ENCODE measurements around the gene ATP11A.

ATP11A gene

DNA sequence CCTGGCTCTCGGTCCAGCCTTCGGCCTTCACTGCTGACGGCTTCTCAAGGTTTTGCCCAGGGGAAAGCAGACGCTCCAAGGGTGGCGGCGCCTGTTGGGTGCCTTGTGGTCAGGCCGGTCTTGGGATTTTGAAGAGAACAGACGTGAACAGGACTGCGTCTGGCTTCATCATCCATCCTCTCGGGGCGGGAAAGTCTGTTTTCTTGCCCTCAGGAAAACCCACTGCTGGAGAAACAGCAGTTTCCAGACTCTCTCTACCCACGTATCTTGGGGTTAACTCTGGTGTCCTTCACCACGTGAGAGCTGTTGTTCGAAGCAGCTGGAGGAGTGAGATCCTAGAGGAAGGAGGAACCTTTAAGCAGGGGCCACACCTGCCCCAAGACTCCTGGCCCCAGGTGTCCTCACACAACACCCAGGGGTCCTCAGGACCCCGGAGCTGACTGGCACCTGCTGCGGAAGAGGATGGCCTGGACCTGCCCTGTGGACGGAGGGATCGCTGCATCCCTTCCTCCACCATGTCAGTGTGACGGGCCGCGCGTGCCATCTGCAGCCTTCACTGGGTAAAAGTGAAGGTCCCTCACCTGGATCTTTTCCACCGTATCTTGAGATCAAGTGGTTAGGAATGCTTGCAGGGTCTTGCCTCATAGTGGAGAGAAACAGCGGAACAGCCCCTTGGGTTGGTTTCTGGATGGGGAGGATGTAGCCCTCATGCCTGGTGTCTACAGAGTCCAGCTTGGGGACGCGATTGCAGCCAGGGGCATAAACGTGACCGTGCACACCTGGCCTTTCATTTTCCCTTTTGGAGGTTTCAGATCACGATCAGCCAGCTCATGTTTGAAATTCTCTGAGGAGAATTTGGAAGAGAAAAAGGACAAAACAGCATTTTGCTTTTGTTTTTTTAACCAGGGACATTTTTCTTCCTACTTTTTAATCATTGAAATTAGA, 209.7 kb downstream of the ATP11A start:
- H3K4me1 Mint-ChIP-seq: no peaks in the 10 kb centered on the region
- H3K4me3 Mint-ChIP-seq: no peak overlapping the region
- no peaks in the 10 kb centered on the region for H3K36me3 Mint-ChIP-seq
- H3K27me3 Mint-ChIP-seq: peaks cover 1% of the 10 kb centered on the region
- H3K9me3 Mint-ChIP-seq: no peaks in the 10 kb centered on the region
- no peak overlapping the region for H3K27ac Mint-ChIP-seq

DNA sequence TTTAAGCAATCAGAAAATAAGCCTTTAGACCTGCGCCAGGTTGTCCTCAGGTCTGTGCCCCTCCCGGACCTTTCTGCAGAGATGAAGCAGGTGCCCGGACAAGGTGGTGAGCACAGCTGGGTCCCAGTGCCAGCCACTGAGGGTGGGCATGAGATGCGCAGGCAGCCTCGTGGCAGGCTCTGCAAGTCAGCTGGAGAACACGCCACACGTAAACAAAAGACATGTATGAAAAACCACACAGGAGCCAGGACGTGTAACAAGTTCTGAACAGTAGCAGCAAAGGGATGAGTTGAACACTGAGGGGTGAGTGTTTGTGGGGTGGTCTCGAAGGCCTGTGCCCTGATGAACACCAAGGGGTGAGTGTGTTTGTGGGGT, 210.4 kb downstream of the ATP11A start:
- H3K4me1 Mint-ChIP-seq: no peaks in the 10 kb centered on the region
- H3K9me3 Mint-ChIP-seq: no peaks in the 10 kb centered on the region
- no peaks in the 10 kb centered on the region for H3K36me3 Mint-ChIP-seq
- H3K27me3 Mint-ChIP-seq: peaks cover 1% of the 10 kb centered on the region
- no peak overlapping the region for H3K4me3 Mint-ChIP-seq
- no peak overlapping the region for H3K27ac Mint-ChIP-seq

DNA sequence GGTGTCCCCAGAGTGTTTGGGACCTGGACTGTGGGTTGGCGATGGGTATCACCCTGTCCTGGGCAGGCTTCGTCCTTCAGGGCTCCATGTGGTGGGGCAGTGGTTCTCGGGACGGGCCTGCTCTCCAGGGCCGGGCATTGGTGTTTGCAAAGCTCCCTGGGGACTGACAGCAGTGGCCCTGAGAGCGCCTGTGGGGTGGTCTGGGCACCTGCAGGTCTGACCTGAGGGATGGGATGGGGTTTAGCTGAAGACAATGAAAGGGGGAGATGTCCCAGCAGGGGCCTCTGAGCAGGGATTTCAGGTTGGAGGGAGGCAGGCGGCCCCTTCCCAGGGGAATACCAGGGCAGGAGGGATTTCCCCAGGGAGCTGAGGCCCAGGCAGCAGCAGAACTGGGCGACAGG, 210.9 kb downstream of the ATP11A start:
- H3K9me3 Mint-ChIP-seq: no peaks in the 10 kb centered on the region
- no peaks in the 10 kb centered on the region for H3K36me3 Mint-ChIP-seq
- peaks cover 1% of the 10 kb centered on the region for H3K27me3 Mint-ChIP-seq
- no peaks in the 10 kb centered on the region for H3K4me1 Mint-ChIP-seq
- no peak overlapping the region for H3K4me3 Mint-ChIP-seq
- H3K27ac Mint-ChIP-seq: no peak overlapping the region

DNA sequence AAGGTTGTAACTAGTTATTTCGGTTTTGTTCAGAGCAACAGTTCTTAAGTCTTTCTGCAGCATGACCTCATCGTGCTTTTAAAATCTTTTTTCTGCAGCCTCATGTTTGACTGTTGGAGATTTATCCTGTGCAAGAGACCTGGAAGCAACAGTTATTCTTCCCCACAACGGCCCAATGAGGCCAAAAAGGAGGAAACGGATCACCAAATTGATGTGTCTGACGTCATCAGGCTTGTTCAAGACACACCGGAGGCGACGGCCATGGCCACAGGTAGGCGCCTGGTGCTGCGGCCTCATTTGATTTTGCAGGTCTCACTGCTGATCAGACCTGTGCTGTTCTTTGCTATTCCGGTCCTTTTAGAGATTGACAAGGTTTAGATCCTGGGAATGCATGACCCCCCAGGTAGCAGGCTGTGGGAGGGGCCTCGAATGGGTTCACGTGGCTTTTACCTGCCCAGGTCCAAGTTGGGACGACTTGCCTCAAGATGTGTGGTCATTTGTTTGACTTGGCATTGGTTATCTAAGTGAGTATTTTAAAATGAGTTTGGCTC, 212.3 kb downstream of the ATP11A start:
- Mint-ChIP-seq H3K27me3 (peaks cover 1% of the 10 kb centered on the region), H3K4me1 (no peaks in the 10 kb centered on the region), H3K9me3 (no peaks in the 10 kb centered on the region), H3K4me3 (no peak overlapping the region), H3K36me3 (no peaks in the 10 kb centered on the region), H3K27ac (no peak overlapping the region)

DNA sequence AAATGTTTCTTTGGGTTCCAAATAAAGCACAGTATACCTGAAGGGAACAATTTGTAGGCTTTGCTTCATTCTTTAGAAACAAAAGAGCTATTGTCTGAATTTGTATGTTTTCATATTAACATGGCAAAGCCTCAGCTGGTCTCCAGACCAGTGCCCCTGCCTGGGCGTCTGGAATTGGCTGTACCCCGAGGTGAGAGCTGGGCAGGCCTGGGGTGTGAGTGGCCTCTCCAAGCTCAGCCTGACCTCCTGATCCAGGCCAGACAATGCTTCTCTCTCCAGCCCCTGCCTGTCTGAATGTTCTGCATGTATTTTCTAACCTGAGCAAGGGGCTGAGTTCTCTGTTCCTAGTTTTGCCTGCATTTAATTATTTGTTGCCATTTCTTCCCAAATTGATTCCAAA, 212.8 kb downstream of the ATP11A start:
- H3K36me3 Mint-ChIP-seq: no peaks in the 10 kb centered on the region
- no peaks in the 10 kb centered on the region for H3K9me3 Mint-ChIP-seq
- H3K27ac Mint-ChIP-seq: no peak overlapping the region
- H3K27me3 Mint-ChIP-seq: peaks cover 1% of the 10 kb centered on the region
- H3K4me1 Mint-ChIP-seq: no peaks in the 10 kb centered on the region
- no peak overlapping the region for H3K4me3 Mint-ChIP-seq

DNA sequence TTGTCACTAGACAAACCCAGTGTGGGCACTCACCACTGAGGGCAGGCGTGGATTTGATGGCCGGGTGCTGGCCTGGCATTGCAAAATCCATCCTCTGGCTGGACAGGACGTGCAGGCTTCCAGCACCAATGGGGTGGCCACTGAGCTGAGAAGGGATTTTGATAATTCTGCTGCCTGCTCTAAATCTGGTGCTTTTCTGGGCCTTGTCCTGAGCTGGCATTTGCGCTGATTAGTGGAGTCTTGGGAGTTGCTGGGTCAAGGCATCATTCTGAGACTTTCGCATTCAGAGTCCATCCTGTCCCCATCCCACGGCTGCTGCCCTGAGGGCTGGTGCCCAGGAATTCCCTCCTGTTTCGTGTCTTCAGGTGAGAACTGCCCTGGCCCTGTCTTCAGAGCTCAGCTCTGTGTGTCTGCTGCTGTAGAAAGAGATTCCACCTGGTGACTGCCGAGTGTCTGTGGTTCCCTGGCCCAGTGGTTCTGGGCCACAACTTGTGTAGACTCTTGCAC, 213.3 kb downstream of the ATP11A start:
- Mint-ChIP-seq H3K4me3 (no peak overlapping the region), H3K27me3 (peaks cover 1% of the 10 kb centered on the region), H3K36me3 (no peaks in the 10 kb centered on the region), H3K27ac (no peak overlapping the region), H3K9me3 (no peaks in the 10 kb centered on the region), H3K4me1 (no peaks in the 10 kb centered on the region)

DNA sequence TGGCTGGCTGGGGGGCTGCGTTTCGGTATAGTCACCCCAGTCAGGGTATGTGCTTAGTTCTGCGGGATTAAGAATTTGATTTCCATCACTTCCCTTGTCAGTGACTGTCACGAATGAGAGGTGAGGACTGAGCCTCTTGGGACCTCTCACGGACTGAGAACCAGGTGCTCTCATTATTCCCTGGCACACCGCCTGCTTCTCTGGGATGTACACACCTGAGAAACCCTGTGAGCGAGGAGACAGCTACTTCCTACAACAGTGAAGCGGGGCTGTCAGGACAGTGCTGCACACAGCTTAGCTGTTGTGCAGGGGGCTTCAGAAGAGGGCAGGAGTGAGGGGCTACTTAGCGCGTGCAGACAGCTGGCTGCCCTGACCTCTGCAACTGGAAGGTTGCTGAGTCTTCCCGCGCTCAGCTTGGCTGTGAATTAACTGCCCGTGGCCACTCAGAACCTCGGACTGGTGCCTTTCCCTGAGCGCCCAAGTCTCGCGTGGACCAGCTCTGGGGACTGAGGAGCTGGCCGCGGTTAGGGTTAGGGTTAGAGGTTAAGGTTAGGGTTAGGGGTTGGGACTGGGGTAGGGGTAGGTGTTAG, 213.9 kb downstream of the ATP11A start:
- H3K27ac Mint-ChIP-seq: no peak overlapping the region
- no peaks in the 10 kb centered on the region for H3K4me1 Mint-ChIP-seq
- no peak overlapping the region for H3K4me3 Mint-ChIP-seq
- H3K36me3 Mint-ChIP-seq: no peaks in the 10 kb centered on the region
- peaks cover 1% of the 10 kb centered on the region for H3K27me3 Mint-ChIP-seq
- H3K9me3 Mint-ChIP-seq: no peaks in the 10 kb centered on the region

DNA sequence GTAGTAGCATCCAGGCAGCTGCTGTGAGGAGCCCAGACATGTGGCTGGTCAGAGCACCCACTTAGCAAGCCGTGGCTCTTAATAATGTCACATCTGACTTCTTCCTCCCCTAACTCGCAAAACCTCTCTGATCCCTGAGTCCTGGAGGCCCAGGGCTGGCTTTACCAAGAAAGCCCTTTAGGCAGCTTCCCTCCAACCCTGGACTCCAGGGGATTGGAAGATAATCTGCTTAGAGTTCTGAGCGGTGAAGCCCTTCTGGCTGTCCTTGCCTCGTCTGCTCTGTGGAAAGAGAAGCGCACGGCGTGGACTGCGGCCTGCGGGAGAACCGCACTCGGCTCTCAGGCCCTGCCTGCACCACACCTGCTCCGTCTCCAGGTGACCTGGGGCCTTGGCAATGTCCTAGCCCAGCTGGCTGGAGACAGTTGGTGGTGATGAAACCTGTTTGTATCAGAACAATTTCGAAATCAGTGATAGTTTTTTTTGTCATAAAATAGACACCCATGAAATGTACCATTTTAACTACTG, 214.7 kb downstream of the ATP11A start:
- Mint-ChIP-seq H3K36me3 (no peaks in the 10 kb centered on the region), H3K9me3 (no peaks in the 10 kb centered on the region), H3K27ac (no peak overlapping the region), H3K4me1 (no peaks in the 10 kb centered on the region), H3K4me3 (no peak overlapping the region), H3K27me3 (peaks cover 1% of the 10 kb centered on the region)

DNA sequence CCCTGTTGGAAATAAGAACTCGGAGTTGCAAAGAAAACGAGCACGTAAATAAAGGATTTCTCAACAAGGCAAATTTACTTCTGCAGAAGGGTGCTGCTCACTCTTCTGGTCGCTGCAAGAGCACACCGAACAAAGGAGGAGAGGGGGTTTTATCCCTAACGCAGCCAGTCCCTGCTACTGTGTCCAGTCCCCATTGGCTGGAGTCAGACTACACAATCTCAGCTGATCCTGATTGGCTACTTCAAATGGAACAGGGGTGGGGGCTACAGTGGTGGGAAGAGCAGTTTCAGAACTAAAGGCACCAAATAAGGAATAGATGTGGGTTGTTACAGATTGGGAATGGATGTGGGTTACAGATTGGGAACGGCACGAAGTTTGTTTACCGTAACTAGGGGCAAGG, 215.2 kb downstream of the ATP11A start:
- Mint-ChIP-seq H3K27me3 (no peaks in the 10 kb centered on the region), H3K9me3 (no peaks in the 10 kb centered on the region), H3K36me3 (no peaks in the 10 kb centered on the region), H3K27ac (no peak overlapping the region), H3K4me3 (no peak overlapping the region), H3K4me1 (no peaks in the 10 kb centered on the region)

DNA sequence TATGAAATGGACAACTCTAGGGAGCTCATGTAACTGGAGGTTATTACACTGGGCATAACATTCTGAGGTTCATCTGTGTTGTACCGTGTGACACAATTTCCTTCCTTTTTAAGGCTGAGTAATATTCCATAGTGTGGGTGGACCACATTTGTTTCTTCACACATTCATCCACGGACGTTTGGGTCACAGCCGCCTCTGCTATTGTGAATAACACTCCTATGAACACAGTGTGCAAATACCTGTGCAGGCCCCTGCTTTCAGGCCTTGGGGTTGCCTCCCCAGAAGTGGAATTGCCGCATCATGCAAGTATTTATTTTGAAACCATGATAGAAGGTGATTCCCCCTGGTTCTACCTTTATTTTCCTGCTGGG, 215.8 kb downstream of the ATP11A start:
- Mint-ChIP-seq H3K27me3 (no peaks in the 10 kb centered on the region), H3K4me1 (no peaks in the 10 kb centered on the region), H3K9me3 (no peaks in the 10 kb centered on the region), H3K4me3 (no peak overlapping the region), H3K27ac (no peak overlapping the region), H3K36me3 (no peaks in the 10 kb centered on the region)

DNA sequence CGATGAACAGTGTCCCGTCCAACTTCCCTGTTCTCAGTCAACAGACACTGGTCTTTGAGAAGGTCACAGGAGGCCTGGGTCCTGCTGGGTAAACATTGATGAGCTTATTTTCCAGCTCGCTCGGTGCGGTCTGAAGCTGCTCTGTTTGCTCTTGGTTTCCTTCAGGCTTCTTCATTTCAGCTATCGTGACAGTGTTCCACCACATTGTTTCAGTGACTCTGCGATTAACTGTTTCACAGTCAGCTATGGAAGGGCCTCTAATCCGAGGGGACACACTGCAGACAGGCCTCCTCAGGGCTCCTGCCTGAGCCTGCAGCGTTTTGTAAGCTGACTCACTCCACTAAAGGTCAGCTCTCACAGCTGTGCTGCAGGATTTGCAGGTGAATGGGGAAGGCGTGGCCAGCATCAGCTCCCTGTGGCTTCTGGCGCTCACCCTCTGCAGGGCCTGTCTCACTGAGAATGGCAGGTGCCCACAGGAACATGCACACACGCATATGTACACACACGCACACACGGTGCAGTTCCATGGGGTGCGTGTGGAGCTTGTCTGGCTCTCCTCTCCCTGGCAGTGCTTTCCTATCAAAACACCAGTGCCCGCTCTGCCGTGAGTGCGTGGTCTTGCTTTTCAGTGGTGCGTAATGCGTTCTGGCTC, 216.3 kb downstream of the ATP11A start:
- Mint-ChIP-seq H3K4me1 (no peaks in the 10 kb centered on the region), H3K9me3 (no peaks in the 10 kb centered on the region), H3K27me3 (no peaks in the 10 kb centered on the region), H3K36me3 (no peaks in the 10 kb centered on the region), H3K4me3 (no peak overlapping the region), H3K27ac (no peak overlapping the region)

DNA sequence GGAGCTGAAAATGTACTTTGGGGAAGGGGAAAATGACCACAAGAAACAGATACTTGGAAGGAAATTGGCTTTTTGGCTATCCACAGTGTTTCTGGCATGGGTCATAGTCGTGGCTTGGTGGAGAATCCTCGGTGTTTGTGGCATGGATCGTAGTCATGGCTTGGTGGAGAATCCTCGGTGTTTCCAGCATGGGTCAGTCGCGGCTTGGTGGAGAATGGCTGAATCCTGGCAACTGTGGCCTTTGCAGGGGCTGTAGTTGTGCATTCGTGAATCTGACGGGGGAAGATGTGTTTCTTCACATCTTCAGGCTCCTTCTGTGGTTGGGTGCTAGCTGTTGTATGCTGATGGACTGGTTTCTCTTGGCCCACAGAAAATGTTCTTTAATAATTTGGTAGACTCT, 217.4 kb downstream of the ATP11A start:
- no peaks in the 10 kb centered on the region for H3K36me3 Mint-ChIP-seq
- H3K9me3 Mint-ChIP-seq: no peaks in the 10 kb centered on the region
- H3K27me3 Mint-ChIP-seq: no peaks in the 10 kb centered on the region
- H3K4me3 Mint-ChIP-seq: no peak overlapping the region
- no peaks in the 10 kb centered on the region for H3K4me1 Mint-ChIP-seq
- no peak overlapping the region for H3K27ac Mint-ChIP-seq

DNA sequence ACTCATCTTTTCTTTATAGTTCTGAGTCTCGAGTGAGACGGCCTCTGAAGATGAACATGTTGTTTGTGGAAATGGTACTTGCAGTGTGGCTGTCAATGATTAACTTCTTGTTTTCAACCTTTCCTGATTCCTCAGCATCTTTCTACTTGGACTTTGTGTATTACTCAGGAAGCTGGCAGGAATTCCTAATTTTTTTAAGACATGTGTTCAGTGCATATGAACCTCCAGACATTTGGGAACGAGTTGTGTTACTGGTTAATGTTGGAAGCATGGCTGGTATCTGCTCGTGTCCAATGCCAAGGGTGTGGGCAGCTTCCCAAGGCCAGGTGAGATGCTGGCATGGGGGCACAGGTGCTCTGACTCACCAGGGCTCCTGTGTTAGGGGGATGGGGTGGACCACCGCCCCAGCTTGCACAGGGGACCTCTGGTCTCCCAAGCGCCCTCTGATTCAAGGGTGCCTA, 218.1 kb downstream of the ATP11A start:
- no peak overlapping the region for H3K4me3 Mint-ChIP-seq
- no peaks in the 10 kb centered on the region for H3K9me3 Mint-ChIP-seq
- H3K27me3 Mint-ChIP-seq: no peaks in the 10 kb centered on the region
- H3K4me1 Mint-ChIP-seq: no peaks in the 10 kb centered on the region
- H3K27ac Mint-ChIP-seq: no peak overlapping the region
- no peaks in the 10 kb centered on the region for H3K36me3 Mint-ChIP-seq

DNA sequence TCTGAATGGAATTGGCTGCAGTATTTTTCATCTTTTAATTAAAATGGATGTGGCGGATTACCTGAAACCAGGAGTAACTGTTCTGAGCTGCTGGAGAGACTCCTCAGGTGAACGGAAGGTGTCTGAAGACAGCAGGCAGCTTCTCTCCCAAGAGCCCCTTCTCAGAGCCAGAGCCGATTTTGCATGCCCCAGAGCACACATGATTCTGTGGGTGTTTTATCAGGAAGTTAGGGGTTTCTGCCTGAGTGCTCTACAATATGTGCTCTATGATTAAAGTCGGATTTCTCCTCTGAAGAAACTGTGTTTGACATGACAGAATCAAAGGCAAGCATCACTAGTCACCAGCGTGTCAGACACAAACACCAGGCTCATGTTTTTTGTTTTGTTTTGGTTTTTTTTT, 218.5 kb downstream of the ATP11A start:
- no peaks in the 10 kb centered on the region for H3K36me3 Mint-ChIP-seq

DNA sequence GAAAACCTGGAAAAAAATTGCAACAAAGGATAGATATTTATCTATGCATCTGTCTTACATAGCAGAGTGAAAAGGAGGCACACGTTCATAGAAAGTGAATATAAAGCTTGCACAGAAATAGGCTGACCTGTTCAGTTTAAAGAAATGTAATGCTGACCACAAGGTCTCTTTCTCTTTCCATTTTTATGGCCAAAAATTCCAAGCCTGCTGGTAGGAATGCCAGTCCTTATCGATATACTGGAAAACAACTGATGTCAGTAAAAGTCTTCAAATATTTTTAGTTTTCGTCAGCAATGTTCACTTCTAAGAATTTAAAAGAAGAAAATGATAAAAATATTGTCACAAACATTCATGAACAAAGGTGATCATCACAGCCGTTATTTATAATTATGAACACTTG, 220.2 kb downstream of the ATP11A start:
- Mint-ChIP-seq H3K4me1 (no peaks in the 10 kb centered on the region), H3K27me3 (peaks cover 1% of the 10 kb centered on the region), H3K36me3 (no peaks in the 10 kb centered on the region), H3K27ac (no peak overlapping the region), H3K4me3 (no peak overlapping the region), H3K9me3 (no peaks in the 10 kb centered on the region)

More for the DNA sequence above, 218.5 kb downstream of the ATP11A start:
- Mint-ChIP-seq H3K4me3 (no peak overlapping the region), H3K9me3 (no peaks in the 10 kb centered on the region), H3K27me3 (no peaks in the 10 kb centered on the region), H3K4me1 (no peaks in the 10 kb centered on the region), H3K27ac (no peak overlapping the region)
